Mesothelial cell of epicardium (in vitro differentiated cells): ENCODE results near the gene RUNX2. TPM values are rescaled to one million over a fixed set of nuclear protein-coding genes. Genes with fewer than 3 reads are reported as not detected.

Source experiments
- DNase-seq, 2 experiments: peaks; one replicate each; pipeline ENCODE4 v3.0.0; 2021; ENCODE audit warnings: low spot score in 2 of 2; ENCODE audit not compliant: unreplicated experiment in 2 of 2
- H3K27ac Mint-ChIP-seq: 2 replicates; pipeline ENCODE4 v1.8.0; 2021; ENCODE audit warnings: mixed read lengths
- H3K27me3 Mint-ChIP-seq: 2 replicates; pipeline ENCODE4 v1.8.0; 2021; ENCODE audit warnings: low read depth, mixed read lengths
- H3K36me3 Mint-ChIP-seq: 2 replicates; pipeline ENCODE4 v1.8.0; 2021; ENCODE audit warnings: mixed read lengths
- H3K4me1 Mint-ChIP-seq: 2 replicates; pipeline ENCODE4 v1.8.0; 2021; ENCODE audit warnings: mixed read lengths
- H3K4me3 Mint-ChIP-seq: 2 replicates; pipeline ENCODE4 v1.8.0; 2021; ENCODE audit warnings: mild to moderate bottlenecking, moderate library complexity, mixed read lengths
- H3K9me3 Mint-ChIP-seq: 2 replicates; pipeline ENCODE4 v1.8.0; 2021; ENCODE audit warnings: mixed read lengths
- total RNA-seq: library from RNA; stranded (reverse); gene quantifications from 3 replicates; pipeline ENCODE4 v1.2.1, GENCODE V29; 2021
- TF ChIP-seq, protein P1 (sequence below): fragments of 200-600 bp; sonication (generic); IDR thresholded peaks from one replicate; pipeline ENCODE4 v1.5.0; 2021; ENCODE audit warnings: antibody characterized with exemption; ENCODE audit not compliant: unreplicated experiment

The RUNX2 gene
- total RNA-seq, 1 donor from 2014 or later: 4.4 TPM

DNA sequence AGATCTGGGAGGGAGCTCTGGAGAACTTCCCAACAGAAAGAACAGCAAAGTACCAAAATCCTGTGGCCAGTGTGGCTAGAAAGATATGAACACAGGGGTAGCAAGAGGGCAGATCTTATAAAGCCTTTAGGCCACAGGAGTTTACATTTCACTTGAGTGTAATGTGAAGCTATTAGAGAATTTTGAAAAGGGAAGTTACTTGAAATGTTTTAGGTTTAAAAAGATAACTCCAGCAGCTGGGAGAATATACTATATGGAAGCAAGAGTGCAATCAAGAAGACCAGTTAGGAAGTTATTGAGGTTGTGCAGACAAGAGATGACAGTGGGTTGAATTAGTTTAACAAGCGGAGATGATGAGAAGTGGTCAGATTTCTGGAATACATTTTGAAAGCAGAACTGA, 41.7 kb downstream of the RUNX2 start:
- Mint-ChIP-seq H3K4me1 (peaks cover 20% of the 10 kb centered on the region), H3K4me3 (no peak overlapping the region), H3K27ac (no peak overlapping the region), H3K27me3 (no peaks in the 10 kb centered on the region), H3K36me3 (no peaks in the 10 kb centered on the region), H3K9me3 (peaks cover 5% of the 10 kb centered on the region)
- no peak for DNase-seq
- TF ChIP-seq, protein P1, sequence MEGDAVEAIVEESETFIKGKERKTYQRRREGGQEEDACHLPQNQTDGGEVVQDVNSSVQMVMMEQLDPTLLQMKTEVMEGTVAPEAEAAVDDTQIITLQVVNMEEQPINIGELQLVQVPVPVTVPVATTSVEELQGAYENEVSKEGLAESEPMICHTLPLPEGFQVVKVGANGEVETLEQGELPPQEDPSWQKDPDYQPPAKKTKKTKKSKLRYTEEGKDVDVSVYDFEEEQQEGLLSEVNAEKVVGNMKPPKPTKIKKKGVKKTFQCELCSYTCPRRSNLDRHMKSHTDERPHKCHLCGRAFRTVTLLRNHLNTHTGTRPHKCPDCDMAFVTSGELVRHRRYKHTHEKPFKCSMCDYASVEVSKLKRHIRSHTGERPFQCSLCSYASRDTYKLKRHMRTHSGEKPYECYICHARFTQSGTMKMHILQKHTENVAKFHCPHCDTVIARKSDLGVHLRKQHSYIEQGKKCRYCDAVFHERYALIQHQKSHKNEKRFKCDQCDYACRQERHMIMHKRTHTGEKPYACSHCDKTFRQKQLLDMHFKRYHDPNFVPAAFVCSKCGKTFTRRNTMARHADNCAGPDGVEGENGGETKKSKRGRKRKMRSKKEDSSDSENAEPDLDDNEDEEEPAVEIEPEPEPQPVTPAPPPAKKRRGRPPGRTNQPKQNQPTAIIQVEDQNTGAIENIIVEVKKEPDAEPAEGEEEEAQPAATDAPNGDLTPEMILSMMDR: no peak

DNA sequence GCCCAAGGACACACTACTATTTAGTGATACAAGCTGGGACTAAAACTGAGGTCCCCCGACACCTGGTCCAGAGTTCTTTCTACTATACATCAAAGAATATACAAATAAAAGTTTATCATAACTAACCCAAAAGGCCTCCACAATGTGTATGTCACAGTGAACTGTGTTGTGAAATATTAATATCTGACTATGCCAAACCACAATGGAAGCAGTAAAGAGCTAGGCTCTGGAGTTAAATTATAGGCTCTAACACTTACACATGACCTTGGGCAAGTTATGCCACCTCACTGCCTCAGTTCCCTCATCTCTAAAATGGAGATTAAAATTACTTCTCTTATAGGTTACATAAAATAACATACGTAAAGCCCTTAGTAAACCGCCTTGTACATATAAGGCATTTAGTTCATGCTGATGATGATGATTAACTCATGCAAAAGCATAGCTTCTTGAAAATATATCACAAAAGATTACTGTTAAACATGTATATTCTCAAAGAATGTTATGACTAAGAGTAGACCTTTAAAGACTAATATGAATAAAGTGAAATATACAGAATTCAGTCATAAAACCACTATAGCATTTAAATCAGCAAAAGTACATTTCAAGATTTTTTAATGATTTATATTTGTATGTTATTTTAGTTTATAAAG, 43.9 kb downstream of the RUNX2 start:
- TF ChIP-seq, protein P1: no peak
- Mint-ChIP-seq H3K4me1 (peaks cover 30% of the 10 kb centered on the region), H3K27ac (no peak overlapping the region), H3K36me3 (no peaks in the 10 kb centered on the region), H3K27me3 (no peaks in the 10 kb centered on the region), H3K4me3 (no peak overlapping the region), H3K9me3 (no peaks in the 10 kb centered on the region)
- DNase-seq: no peak

DNA sequence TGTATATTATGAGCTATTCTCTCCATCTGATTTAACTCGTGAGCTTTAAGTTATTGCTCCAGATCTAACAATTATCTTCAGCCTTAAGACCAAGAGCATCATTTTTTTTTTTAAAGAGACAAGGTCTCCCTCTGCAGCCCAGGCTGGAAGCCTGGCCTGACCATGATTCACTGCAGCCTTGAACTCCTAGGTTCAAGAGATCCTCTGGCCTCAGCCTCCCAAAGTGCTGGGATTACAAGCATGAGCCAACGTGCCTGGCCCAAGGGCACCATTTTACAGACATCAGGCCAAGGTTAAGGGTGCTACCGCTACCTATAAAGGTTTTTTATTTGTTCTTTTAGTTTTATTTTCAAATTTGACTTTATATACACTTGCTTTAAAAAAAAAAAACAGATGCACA, 47.3 kb downstream of the RUNX2 start:
- Mint-ChIP-seq H3K9me3 (no peaks in the 10 kb centered on the region), H3K27ac (no peak overlapping the region), H3K4me3 (no peak overlapping the region), H3K4me1 (peaks cover 33% of the 10 kb centered on the region), H3K36me3 (no peaks in the 10 kb centered on the region), H3K27me3 (no peaks in the 10 kb centered on the region)
- DNase-seq: no peak
- TF ChIP-seq, protein P1: no peak

DNA sequence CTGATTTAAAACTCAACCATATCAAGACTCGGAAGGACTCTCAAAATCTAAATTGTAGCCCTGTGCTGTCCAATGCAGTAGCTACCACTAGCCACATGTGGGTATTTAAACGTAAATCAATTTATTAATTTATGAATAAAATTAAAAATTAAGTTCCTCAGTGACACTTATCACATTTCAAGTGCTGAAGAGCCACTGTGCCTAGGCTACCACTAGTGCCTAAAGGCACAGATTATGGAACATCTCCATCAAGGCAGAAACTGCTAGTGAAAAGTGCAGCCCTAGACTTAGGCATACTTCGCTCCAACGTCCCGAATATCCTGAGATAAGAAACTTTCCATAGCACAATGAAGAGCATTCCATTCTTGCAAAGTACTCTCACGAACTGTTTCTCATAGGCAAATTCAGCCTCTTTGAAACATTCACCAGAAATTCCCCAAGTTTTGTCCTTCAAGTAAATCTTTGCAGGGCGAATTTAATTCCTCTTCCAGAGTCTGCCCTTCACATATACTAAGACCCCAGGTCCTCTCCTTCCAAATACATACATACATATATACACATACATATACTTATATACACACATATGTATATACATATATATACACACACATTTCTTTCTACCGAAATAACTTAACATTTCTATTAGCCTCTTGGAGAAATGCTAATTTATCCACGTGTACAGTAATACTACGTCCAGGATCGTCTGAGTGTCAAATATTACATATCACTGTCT, 48.3 kb downstream of the RUNX2 start:
- H3K4me3 Mint-ChIP-seq: peak overlapping the region; percentile 92
- H3K4me1 Mint-ChIP-seq: peaks cover 23% of the 10 kb centered on the region
- TF ChIP-seq, protein P1: no peak
- H3K27me3 Mint-ChIP-seq: no peaks in the 10 kb centered on the region
- no peak for DNase-seq
- no peaks in the 10 kb centered on the region for H3K36me3 Mint-ChIP-seq
- H3K9me3 Mint-ChIP-seq: no peaks in the 10 kb centered on the region
- peak overlapping the region; percentile 99 for H3K27ac Mint-ChIP-seq

DNA sequence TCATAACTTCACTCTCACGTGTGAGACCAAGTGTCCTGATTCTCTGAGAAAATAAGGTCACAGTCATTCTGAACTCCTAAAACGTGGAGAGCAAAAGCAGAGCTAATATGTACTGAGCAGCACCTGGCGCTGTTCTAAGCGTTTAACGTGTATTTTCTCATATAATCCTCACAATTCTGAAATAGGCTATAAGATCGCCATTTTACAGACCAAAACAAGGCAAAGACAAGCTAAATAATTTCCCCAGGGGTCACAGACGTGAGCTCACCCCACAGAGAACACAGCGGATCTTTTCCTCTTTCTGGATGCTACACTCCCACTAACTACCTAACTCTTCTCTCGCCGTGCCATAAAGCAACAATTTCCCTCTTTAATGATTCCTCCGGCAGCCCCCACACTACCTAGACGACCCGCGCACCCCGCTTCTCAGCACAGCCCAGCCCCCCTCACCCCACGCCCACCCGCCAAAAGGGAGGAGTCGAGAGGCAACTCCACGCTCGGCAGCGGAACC, 49.0 kb downstream of the RUNX2 start:
- no peaks in the 10 kb centered on the region for H3K36me3 Mint-ChIP-seq

More for the DNA sequence above, 49.0 kb downstream of the RUNX2 start:
- no peaks in the 10 kb centered on the region for H3K27me3 Mint-ChIP-seq
- no peaks in the 10 kb centered on the region for H3K9me3 Mint-ChIP-seq
- H3K4me1 Mint-ChIP-seq: peaks cover 20% of the 10 kb centered on the region
- TF ChIP-seq, protein P1: no peak
- DNase-seq: no peak
- peak overlapping the region; percentile 92 for H3K4me3 Mint-ChIP-seq
- H3K27ac Mint-ChIP-seq: peak overlapping the region; percentile 99
